ENCODE measurements around the gene MRPL52.

MRPL52 gene

DNA sequence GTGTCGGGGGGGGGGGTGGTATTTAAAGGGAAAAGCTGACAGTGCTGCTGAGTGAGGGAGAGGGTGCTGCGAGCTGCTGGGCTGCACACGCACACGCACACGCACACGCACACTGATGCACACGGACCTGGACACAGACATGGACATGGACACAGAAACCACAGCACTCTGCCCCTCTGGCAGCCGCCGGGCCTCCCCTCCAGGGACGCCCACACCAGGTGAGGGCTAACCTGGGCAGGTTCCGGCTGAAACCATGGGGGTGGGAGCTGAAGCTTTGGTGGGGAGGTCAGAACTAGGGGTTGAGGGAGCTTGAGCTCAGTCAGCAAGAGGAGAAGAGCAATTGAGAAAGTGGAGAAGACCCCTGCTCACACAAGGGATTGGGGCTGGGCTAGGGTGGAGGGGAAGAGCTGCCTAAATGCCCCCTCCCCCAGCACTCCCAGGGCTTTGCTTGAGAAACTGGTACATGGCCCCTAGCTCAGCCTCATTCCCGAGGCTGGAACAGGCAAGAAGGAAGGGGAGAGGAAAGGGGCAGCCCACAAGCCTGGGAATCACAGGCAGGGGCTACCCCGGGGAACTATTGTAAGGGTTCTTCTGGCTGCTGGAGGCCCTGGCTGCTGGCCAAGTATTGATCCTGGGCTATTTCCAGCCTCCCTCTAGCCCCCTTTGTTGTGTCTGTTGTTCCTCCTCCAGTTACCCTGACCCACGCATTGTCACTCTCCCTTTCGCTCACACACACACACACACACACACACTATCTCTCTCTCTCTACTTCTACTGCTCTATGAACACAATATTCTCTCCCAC lies 53.7 kb downstream of the MRPL52 start, which contains the start of gene REM2:
REM2 (plus strand) TSS at position 50 of the 804 bp plus-strand sequence; CDS start at position 116, 66 bp downstream.
- no peak for DNase-seq (ENCODE audit: low read depth)

DNA sequence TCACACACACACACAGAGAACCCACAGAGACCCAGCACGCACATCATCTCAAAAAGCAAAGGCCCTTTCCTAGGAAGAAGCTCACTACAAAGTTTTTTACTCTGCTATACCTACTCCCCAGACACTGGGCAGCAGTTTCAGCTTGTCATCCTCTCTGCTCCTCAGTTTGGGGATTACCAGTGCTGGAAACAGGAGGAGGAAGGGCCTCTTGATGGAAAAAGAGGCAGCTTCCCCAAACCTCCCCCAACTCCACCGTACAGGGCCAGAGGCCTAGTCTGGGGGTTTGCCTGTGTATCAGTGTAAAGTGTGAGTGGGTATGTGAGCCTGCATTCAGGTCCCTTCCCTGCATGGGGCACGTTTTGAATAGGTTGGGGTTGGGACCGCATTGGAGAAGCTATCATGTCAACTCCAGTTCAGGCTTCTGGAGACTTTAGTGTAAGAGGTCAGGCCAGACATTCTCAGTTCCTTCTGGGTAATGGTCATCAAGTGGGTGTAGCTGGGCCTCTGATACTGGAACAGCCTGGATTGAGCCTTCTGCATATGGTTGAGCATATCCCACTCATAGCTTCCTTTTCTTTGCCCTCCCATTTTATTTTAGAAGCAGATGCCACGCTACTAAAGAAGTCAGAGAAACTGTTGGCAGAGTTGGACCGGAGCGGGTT lies 54.5 kb downstream of the MRPL52 start:
- no peak for DNase-seq (ENCODE audit: low read depth)
